ENCODE results near the gene KIAA1328.
"Not testable (repeated sequence)": the region's sequence is repeated elsewhere in the genome, so short reads cannot be mapped to it uniquely, and the experiment has no call there.

Gene KIAA1328

GRCh38 chr18:37161491-37161890 is 332.6 kb downstream of the KIAA1328 start:
- no peak for DNase-seq

GRCh38 chr18:37162551-37162950 is 333.6 kb downstream of the KIAA1328 start:
- no peak for DNase-seq

GRCh38 chr18:37163119-37163518 is 334.2 kb downstream of the KIAA1328 start:
- DNase-seq: no peak

GRCh38 chr18:37166491-37166890 is 337.6 kb downstream of the KIAA1328 start:
- no peak for DNase-seq

- DNase-seq: not testable (repeated sequence)
Measured at GRCh38 chr18:37166966-37167365, 338.0 kb downstream of the KIAA1328 start.

GRCh38 chr18:37170984-37171383 is 342.1 kb downstream of the KIAA1328 start:
- no peak for DNase-seq

GRCh38 chr18:37173384-37173783 is 344.5 kb downstream of the KIAA1328 start:
- no peak for DNase-seq

GRCh38 chr18:37175727-37176620 is 347.0 kb downstream of the KIAA1328 start:
- DNase-seq: no peak

- no peak for DNase-seq
Measured at GRCh38 chr18:37176621-37176934, 347.7 kb downstream of the KIAA1328 start.

- DNase-seq: peak; percentile 10
Measured at GRCh38 chr18:37179384-37179783, 350.5 kb downstream of the KIAA1328 start.

- DNase-seq: no peak
Measured at GRCh38 chr18:37180086-37180485, 351.2 kb downstream of the KIAA1328 start.

- DNase-seq: no peak
Measured at GRCh38 chr18:37182340-37183135, 353.6 kb downstream of the KIAA1328 start.

GRCh38 chr18:37184209-37184868 is 355.4 kb downstream of the KIAA1328 start:
- DNase-seq: no peak

- no peak for DNase-seq
Measured at GRCh38 chr18:37188016-37188791, 359.3 kb downstream of the KIAA1328 start.

GRCh38 chr18:37199741-37200140 is 370.8 kb downstream of the KIAA1328 start:
- no peak for DNase-seq

GRCh38 chr18:37207343-37207742 is 378.4 kb downstream of the KIAA1328 start:
- no peak for DNase-seq

- DNase-seq: no peak
Measured at GRCh38 chr18:37210781-37211180, 381.9 kb downstream of the KIAA1328 start.

- no peak for DNase-seq
Measured at GRCh38 chr18:37218022-37218590, 389.2 kb downstream of the KIAA1328 start.

GRCh38 chr18:37219257-37219656 is 390.3 kb downstream of the KIAA1328 start:
- DNase-seq: no peak

- no peak for DNase-seq
Measured at GRCh38 chr18:37222354-37222998, 393.5 kb downstream of the KIAA1328 start.

- no peak for DNase-seq
Measured at GRCh38 chr18:37222999-37223378, 394.1 kb downstream of the KIAA1328 start.

GRCh38 chr18:37225279-37225678 is 396.4 kb downstream of the KIAA1328 start:
- DNase-seq: no peak
